Transverse colon (tissue), 4 donors: ENCODE results near the gene CACYBP. TPM values are rescaled to one million over a fixed set of nuclear protein-coding genes. Genes with fewer than 3 reads are reported as not detected.

ENCODE experiments used
- DNase-seq: peaks from one replicate; pipeline ENCODE4 v3.0.0-alpha.2; 2019
- H3K27ac ChIP-seq, 4 donors: fragments of 200-600 bp; sonication (generic); 2 replicates each; pipeline ENCODE4 v1.5.1; 2016 to 2018; ENCODE audit warnings: inconsistent platforms in 4 of 4
- H3K27me3 ChIP-seq: fragments of 200-600 bp; sonication (generic); 2 replicates; pipeline ENCODE4 v1.5.1; 2017; ENCODE audit warnings: inconsistent platforms
- H3K36me3 ChIP-seq, 4 donors: fragments of 200-600 bp; sonication (generic); 2 replicates each; pipeline ENCODE4 v1.5.1; 2017 to 2019; ENCODE audit warnings: inconsistent platforms in 4 of 4
- H3K4me1 ChIP-seq, 4 donors: fragments of 200-600 bp; sonication (generic); 2 replicates each; pipeline ENCODE4 v1.5.1; 2017 to 2020; ENCODE audit warnings: inconsistent platforms in 4 of 4
- H3K4me3 ChIP-seq, 4 donors: fragments of 200-600 bp; sonication (generic); 1 replicate in 1 of 4; 2 replicates in 3 of 4; pipeline versions ENCODE4 v1.5.1 to v1.6.1; 2017 to 2019; ENCODE audit warnings: inconsistent platforms in 4 of 4
- H3K9me3 ChIP-seq, 2 donors: fragments of 200-600 bp; sonication (generic); 2 replicates each; pipeline ENCODE4 v1.5.1; 2017 to 2019; ENCODE audit warnings: inconsistent platforms in 2 of 2
- CTCF ChIP-seq, 5 experiments: fragments of 200-600 bp in 3 of 5; fragments of 450-650 bp in 2 of 5; sonication (generic) in 3 of 5; IDR thresholded peaks; 1 replicate in 2 of 5; 2 replicates in 3 of 5; pipeline ENCODE4 v1.5.1; 2016 to 2017; ENCODE audit warnings: antibody characterized with exemption in 5 of 5, inconsistent platforms in 3 of 5, mild to moderate bottlenecking in 2 of 5, moderate library complexity in 1 of 5
- EP300 ChIP-seq: sonication (generic); formaldehyde crosslinking; IDR thresholded peaks from one replicate; pipeline ENCODE4 v1.6.1; 2017; ENCODE audit warnings: antibody characterized with exemption, low read depth
- POLR2A ChIP-seq: fragments of 450-650 bp; IDR thresholded peaks from one replicate; pipeline ENCODE4 v1.6.1; 2016; ENCODE audit warnings: antibody characterized with exemption, mild to moderate bottlenecking, moderate library complexity
- POLR2AphosphoS5 ChIP-seq, 3 donors: sonication (generic); formaldehyde crosslinking; IDR thresholded peaks; one replicate each; pipeline ENCODE4 v1.6.1; 2016; ENCODE audit warnings: antibody characterized with exemption in 3 of 3
- WGBS, 2 donors: methylation state at CpG; one replicate each; pipeline ENCODE4 v1.1.5; 2018; ENCODE audit warnings: low coverage in 1 of 2; 5-methylcytosine and 5-hydroxymethylcytosine counted together
- in situ Hi-C, 4 donors: fragments of 200-750 bp; cut with MboI; loops; one replicate each; pipeline versions ENCODE4 v1.15.0 to v1.15.1; 2017; ENCODE audit warnings: low sequenced_read_pairs in 3 of 4, low pct_ligation_motif_present in 1 of 4, low pct_unique_long_range_greater_than_20kb in 1 of 4
- intact Hi-C: fragments of 100-400 bp; cut with DNase I; formaldehyde crosslinking; loops from one replicate; pipeline ENCODE4 v1.15.1; 2023; ENCODE audit warnings: low total_unique reads
- total RNA-seq, 4 donors: library from RNA; depleted of rRNA; stranded (reverse); fragments of >200 nt; gene quantifications; one replicate each; pipeline ENCODE4 v1.1.0, GENCODE V29; 2016

The CACYBP gene
- total RNA-seq, 4 donors from 2014 or later: 32.9 to 741 (median 62.1) TPM

GRCh38 chr1:175000697-175001187 is 995 bp downstream of the CACYBP start:
- Histone ChIP-seq H3K4me3 (peak overlapping the region; percentile 43 to 86 (median 80)), H3K4me1 (peaks cover 12 to 57% (median 23%) of the 10 kb centered on the region in 4 donors), H3K36me3 (no peaks in the 10 kb centered on the region), H3K27ac (peak overlapping the region; percentile 90 to 99 (median 98)), H3K27me3 (no peaks in the 10 kb centered on the region), H3K9me3 (no peaks in the 10 kb centered on the region)
- TF ChIP-seq POLR2A: no peak
- no peak for TF ChIP-seq POLR2AphosphoS5 (IDR thresholded peaks at IDR 0.05)
- no peak for TF ChIP-seq CTCF (IDR thresholded peaks at IDR 0.05)
- TF ChIP-seq EP300: no peak
- in situ Hi-C loops: no loop called here
- intact Hi-C loops: no loop called here
- WGBS, 2 donors: 1 to 4% methylated on average over 4 to 5 of the region's 5 CpGs
- no peak for DNase-seq

- TF ChIP-seq CTCF (IDR thresholded peaks at IDR 0.05) (no peak), POLR2A (no peak), POLR2AphosphoS5 (IDR thresholded peaks at IDR 0.05) (no peak), EP300 (no peak)
- intact Hi-C loops (no loop called here), in situ Hi-C loops (no loop called here)
- WGBS, 2 donors: 79 to 81% methylated on average over 3 to 17 of the region's 17 CpGs
- Histone ChIP-seq H3K4me1 (peaks cover 12 to 44% (median 20%) of the 10 kb centered on the region in 4 donors), H3K36me3 (peaks cover 0 to 12% (median 6%) of the 10 kb centered on the region in 4 donors), H3K27ac (no peak overlapping the region), H3K4me3 (no peak overlapping the region), H3K27me3 (no peaks in the 10 kb centered on the region), H3K9me3 (no peaks in the 10 kb centered on the region)
- no peak for DNase-seq
These were observed 3.3 kb downstream of the CACYBP start for GRCh38 chr1:175002910-175003517.

GRCh38 chr1:175003521-175003920 is 3.8 kb downstream of the CACYBP start:
- Histone ChIP-seq H3K36me3 (peaks cover 0 to 17% (median 8%) of the 10 kb centered on the region in 4 donors), H3K27ac (no peak overlapping the region), H3K27me3 (no peaks in the 10 kb centered on the region), H3K4me1 (peaks cover 12 to 39% (median 19%) of the 10 kb centered on the region in 4 donors), H3K9me3 (no peaks in the 10 kb centered on the region), H3K4me3 (no peak overlapping the region)
- in situ Hi-C loops: no loop called here
- TF ChIP-seq POLR2A (no peak), POLR2AphosphoS5 (IDR thresholded peaks at IDR 0.05) (no peak), CTCF (IDR thresholded peaks at IDR 0.05) (no peak), EP300 (no peak)
- intact Hi-C loops: no loop called here
- WGBS, 2 donors: 37 to 46% methylated on average over 2 of the region's 2 CpGs
- DNase-seq: no peak

- no peak overlapping the region for H3K4me3 ChIP-seq
- in situ Hi-C loops: no loop called here
- no peak for DNase-seq
- no peak for TF ChIP-seq EP300
- TF ChIP-seq POLR2AphosphoS5 (IDR thresholded peaks at IDR 0.05): no peak
- TF ChIP-seq POLR2A: no peak
- TF ChIP-seq CTCF (IDR thresholded peaks at IDR 0.05): no peak
- peaks cover 0 to 30% (median 14%) of the 10 kb centered on the region in 4 donors for H3K36me3 ChIP-seq
- intact Hi-C loops: no loop called here
- H3K27me3 ChIP-seq: no peaks in the 10 kb centered on the region
- 87 to 95% methylated on average over 8 of the region's 8 CpGs for WGBS, 2 donors
- H3K9me3 ChIP-seq: no peaks in the 10 kb centered on the region
- H3K27ac ChIP-seq: no peak overlapping the region
- H3K4me1 ChIP-seq: peaks cover 7 to 34% (median 19%) of the 10 kb centered on the region in 4 donors
These were observed 5.5 kb downstream of the CACYBP start for GRCh38 chr1:175005085-175005783.
